BLaER1 treated with 17β-estradiol and CSF1 and Interleukin-3, amounts not matched to agents 10 nM and 100 nM (cell line): ENCODE data around the gene HPSE2.

Experiments
- H3K27ac ChIP-seq, 11 experiments: shearing (Covaris generic); formaldehyde crosslinking; 2 replicates each; pipeline ENCODE4 v1.8.1; 2022
- H3K27me3 ChIP-seq, 11 experiments: shearing (Covaris generic); formaldehyde crosslinking; 2 replicates each; pipeline ENCODE4 v1.8.1; 2022
- H3K36me3 ChIP-seq, 11 experiments: shearing (Covaris generic); formaldehyde crosslinking; 2 replicates each; pipeline ENCODE4 v1.8.1; 2022
- H3K4me1 ChIP-seq, 10 experiments: shearing (Covaris generic); formaldehyde crosslinking; 2 replicates each; pipeline ENCODE4 v1.8.1; 2022
- H3K4me2 ChIP-seq, 11 experiments: shearing (Covaris generic); formaldehyde crosslinking; 2 replicates each; pipeline ENCODE4 v1.8.1; 2022
- H3K4me3 ChIP-seq, 10 experiments: shearing (Covaris generic); formaldehyde crosslinking; 2 replicates each; pipeline ENCODE4 v1.8.1; 2022
- H3K9ac ChIP-seq, 11 experiments: shearing (Covaris generic); formaldehyde crosslinking; 2 replicates each; pipeline ENCODE4 v1.8.1; 2022
- H3K9me3 ChIP-seq, 11 experiments: shearing (Covaris generic); formaldehyde crosslinking; replicated peaks in 1 of 11; 2 replicates each; pipeline ENCODE4 v1.8.1; 2022
- H4K20me1 ChIP-seq, 11 experiments: shearing (Covaris generic); formaldehyde crosslinking; 2 replicates each; pipeline ENCODE4 v1.8.1; 2022
- Cebpa-rat ChIP-seq, 11 experiments: shearing (Covaris generic); IDR thresholded peaks; 2 replicates each; pipeline ENCODE4 v1.8.1; 2022

The HPSE2 gene

DNA sequence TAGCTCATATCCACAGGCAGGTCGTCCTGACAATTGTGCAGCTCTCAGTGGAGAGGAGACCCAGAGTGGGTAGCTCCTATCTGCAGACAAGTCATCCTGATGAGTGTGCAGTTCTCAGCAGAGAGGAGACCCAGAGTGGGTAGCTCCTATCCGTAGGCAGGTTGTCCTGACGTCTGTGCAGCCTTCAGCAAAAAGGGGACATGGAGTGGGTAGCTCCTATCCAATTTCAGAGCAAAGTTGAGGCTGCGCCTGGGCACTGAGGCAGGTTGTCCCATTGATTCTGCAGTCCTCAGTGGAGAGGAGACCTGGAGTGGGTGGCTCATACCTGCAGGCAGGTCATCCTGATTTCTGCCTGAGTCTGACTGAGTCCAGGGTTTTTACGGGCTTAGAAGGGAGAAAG, 111.8 kb downstream of the HPSE2 start:
- peaks cover 31 to 61% (median 37%) of the 10 kb centered on the region in 11 experiments for H3K9me3 ChIP-seq
- no peak overlapping the region for H3K4me3 ChIP-seq
- no peaks in the 10 kb centered on the region for H3K27me3 ChIP-seq
- no peaks in the 10 kb centered on the region for H3K36me3 ChIP-seq
- H3K27ac ChIP-seq, result no peak overlapping the region
- no peak overlapping the region for H3K4me2 ChIP-seq
- TF ChIP-seq Cebpa-rat (IDR thresholded peaks at IDR 0.05), result no peak
- H3K9ac ChIP-seq, result no peak overlapping the region
- no peaks in the 10 kb centered on the region for H4K20me1 ChIP-seq
- no peaks in the 10 kb centered on the region for H3K4me1 ChIP-seq

DNA sequence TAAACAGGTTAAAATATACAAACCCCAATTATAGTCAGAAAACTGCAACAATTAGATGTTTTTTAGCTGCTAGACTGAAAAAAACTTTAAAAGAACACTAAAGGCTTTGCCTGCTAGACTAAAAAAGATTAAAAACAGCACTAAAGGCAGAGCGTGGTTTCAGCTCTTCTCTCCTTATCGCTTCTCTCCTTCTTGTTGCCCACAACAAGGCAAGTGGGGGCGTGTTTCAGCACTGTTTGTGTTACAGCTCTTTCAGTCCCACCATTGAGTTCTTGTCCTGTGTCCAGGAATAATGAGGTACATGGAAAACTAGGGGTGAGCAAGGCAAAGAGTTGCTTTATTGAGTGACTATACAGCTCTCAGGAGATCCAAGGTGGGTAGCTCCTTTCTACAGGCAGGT, 112.3 kb downstream of the HPSE2 start:
- Histone ChIP-seq H3K9me3 (peaks cover 31 to 55% (median 37%) of the 10 kb centered on the region in 11 experiments), H3K27me3 (no peaks in the 10 kb centered on the region), H3K27ac (no peak overlapping the region), H4K20me1 (no peaks in the 10 kb centered on the region), H3K4me1 (no peaks in the 10 kb centered on the region), H3K36me3 (no peaks in the 10 kb centered on the region), H3K4me3 (no peak overlapping the region), H3K4me2 (no peak overlapping the region), H3K9ac (no peak overlapping the region)
- no peak for TF ChIP-seq Cebpa-rat (IDR thresholded peaks at IDR 0.05)

- Histone ChIP-seq H3K36me3 (no peaks in the 10 kb centered on the region), H4K20me1 (no peaks in the 10 kb centered on the region), H3K4me3 (no peak overlapping the region), H3K4me2 (no peak overlapping the region), H3K27me3 (no peaks in the 10 kb centered on the region), H3K9me3 (peaks cover 12 to 25% (median 13%) of the 10 kb centered on the region in 11 experiments), H3K9ac (no peak overlapping the region), H3K4me1 (peaks cover 0 to 18% (median 0%) of the 10 kb centered on the region in 10 experiments; a peak in 4 of 20 replicates), H3K27ac (no peak overlapping the region)
- 0 out of 22 replicates have a peak, but pooled peaks of 1 of the 11 experiments have one; percentile 20 for TF ChIP-seq Cebpa-rat (IDR thresholded peaks at IDR 0.05)
Measured at GRCh38 chr10:99119258-99119748, 116.3 kb downstream of the HPSE2 start.

- H4K20me1 ChIP-seq, result no peaks in the 10 kb centered on the region
- peaks cover 0 to 13% (median 0%) of the 10 kb centered on the region in 11 experiments; a peak in 2 of 22 replicates for H3K9me3 ChIP-seq
- H3K4me2 ChIP-seq, result peak overlapping the region in 2 of 11 experiments; percentile 33 to 49; a peak in 3 of 22 replicates
- H3K27me3 ChIP-seq, result no peaks in the 10 kb centered on the region
- H3K4me3 ChIP-seq, result no peak overlapping the region
- TF ChIP-seq Cebpa-rat (IDR thresholded peaks at IDR 0.05), result no peak
- H3K9ac ChIP-seq, result no peak overlapping the region
- no peaks in the 10 kb centered on the region for H3K36me3 ChIP-seq
- H3K27ac ChIP-seq, result peak overlapping the region in 3 of 11 experiments; percentile 14 to 59 (median 38); a peak in 4 of 22 replicates
- H3K4me1 ChIP-seq, result peaks cover 0 to 21% (median 0%) of the 10 kb centered on the region in 10 experiments; a peak in 4 of 20 replicates
Measured at GRCh38 chr10:99115703-99116102, 119.9 kb downstream of the HPSE2 start.

DNA sequence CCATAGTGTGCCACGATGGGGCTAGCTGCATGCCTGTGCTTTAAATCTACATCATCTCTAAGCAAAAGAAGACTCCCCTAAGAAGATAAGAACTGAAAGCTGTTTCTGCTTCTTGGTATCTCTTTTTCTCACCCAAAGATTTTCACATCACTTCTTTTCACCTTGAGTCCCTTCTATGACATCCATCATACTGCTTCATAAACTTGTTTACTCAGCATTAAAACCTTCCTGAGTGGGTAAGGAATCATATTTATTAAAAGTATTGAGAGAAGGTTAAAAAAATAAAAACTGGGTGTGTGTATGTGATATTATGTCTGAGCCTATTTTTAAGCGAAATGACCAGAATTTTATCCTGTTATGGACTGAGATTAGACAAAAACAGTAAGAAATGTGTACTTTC, 150.3 kb downstream of the HPSE2 start:
- no peaks in the 10 kb centered on the region for H3K27me3 ChIP-seq
- no peak overlapping the region for H3K27ac ChIP-seq
- H3K9ac ChIP-seq, result no peak overlapping the region
- no peak overlapping the region for H3K4me3 ChIP-seq
- no peaks in the 10 kb centered on the region for H3K36me3 ChIP-seq
- H3K4me2 ChIP-seq, result no peak overlapping the region
- TF ChIP-seq Cebpa-rat (IDR thresholded peaks at IDR 0.05), result no peak
- no peaks in the 10 kb centered on the region for H4K20me1 ChIP-seq
- H3K9me3 ChIP-seq, result 0 out of 22 replicates have a peak, but pooled peaks cover 0 to 6% (median 0%) of the 10 kb centered on the region in 11 experiments
- no peaks in the 10 kb centered on the region; a peak in 2 of 20 replicates for H3K4me1 ChIP-seq

DNA sequence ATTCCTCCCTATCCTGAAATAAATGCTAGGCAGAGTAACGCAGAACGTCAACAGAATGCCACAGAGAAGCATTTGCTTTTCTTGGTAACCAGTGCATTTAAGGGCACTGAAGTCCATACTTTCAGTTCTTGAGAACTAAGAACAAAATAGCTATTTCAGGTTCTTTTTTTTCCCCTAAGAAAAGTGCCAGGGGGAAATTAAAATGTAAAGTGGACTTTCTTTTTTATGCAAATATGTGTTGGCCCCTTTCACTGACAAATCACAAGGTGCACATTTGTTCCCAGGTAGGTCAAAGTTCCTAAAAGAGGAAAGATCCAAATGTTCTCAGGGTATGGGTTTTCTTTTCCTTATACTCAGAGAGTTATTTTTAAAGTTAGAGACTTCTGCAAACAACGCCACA, 151.5 kb downstream of the HPSE2 start:
- no peaks in the 10 kb centered on the region for H4K20me1 ChIP-seq
- no peaks in the 10 kb centered on the region for H3K27me3 ChIP-seq
- H3K4me3 ChIP-seq, result no peak overlapping the region

GRCh38 chr10:99080275-99080945, 155.2 kb downstream of the HPSE2 start:
- no peak overlapping the region for H3K27ac ChIP-seq
- H3K9me3 ChIP-seq, result no peaks in the 10 kb centered on the region
- no peaks in the 10 kb centered on the region for H3K36me3 ChIP-seq
- H3K4me1 ChIP-seq, result no peaks in the 10 kb centered on the region; a peak in 2 of 20 replicates
- H3K4me3 ChIP-seq, result no peak overlapping the region
- H3K27me3 ChIP-seq, result no peaks in the 10 kb centered on the region
- TF ChIP-seq Cebpa-rat (IDR thresholded peaks at IDR 0.05), result no peak
- no peak overlapping the region for H3K9ac ChIP-seq
- H3K4me2 ChIP-seq, result no peak overlapping the region
- H4K20me1 ChIP-seq, result no peaks in the 10 kb centered on the region

More for the DNA sequence above, 151.5 kb downstream of the HPSE2 start:
- no peaks in the 10 kb centered on the region; a peak in 2 of 20 replicates for H3K4me1 ChIP-seq
- H3K36me3 ChIP-seq, result no peaks in the 10 kb centered on the region
- no peak for TF ChIP-seq Cebpa-rat (IDR thresholded peaks at IDR 0.05)
- no peak overlapping the region for H3K9ac ChIP-seq
- peak overlapping the region in 1 of 11 experiments; percentile 11; a peak in 1 of 22 replicates for H3K4me2 ChIP-seq
- no peak overlapping the region for H3K27ac ChIP-seq
- H3K9me3 ChIP-seq, result 0 out of 22 replicates have a peak, but pooled peaks cover 0 to 6% (median 0%) of the 10 kb centered on the region in 11 experiments

- Histone ChIP-seq H3K27me3 (no peaks in the 10 kb centered on the region), H3K4me1 (peaks cover 0 to 6% (median 0%) of the 10 kb centered on the region in 10 experiments; a peak in 5 of 20 replicates), H3K27ac (no peak overlapping the region), H3K4me2 (no peak overlapping the region), H3K36me3 (no peaks in the 10 kb centered on the region), H3K9me3 (peaks cover 0 to 8% (median 5%) of the 10 kb centered on the region in 11 experiments; a peak in 8 of 22 replicates), H3K9ac (no peak overlapping the region), H3K4me3 (no peak overlapping the region), H4K20me1 (no peaks in the 10 kb centered on the region)
- no peak for TF ChIP-seq Cebpa-rat (IDR thresholded peaks at IDR 0.05)
Measured at GRCh38 chr10:99062591-99062990, 173.1 kb downstream of the HPSE2 start.

DNA sequence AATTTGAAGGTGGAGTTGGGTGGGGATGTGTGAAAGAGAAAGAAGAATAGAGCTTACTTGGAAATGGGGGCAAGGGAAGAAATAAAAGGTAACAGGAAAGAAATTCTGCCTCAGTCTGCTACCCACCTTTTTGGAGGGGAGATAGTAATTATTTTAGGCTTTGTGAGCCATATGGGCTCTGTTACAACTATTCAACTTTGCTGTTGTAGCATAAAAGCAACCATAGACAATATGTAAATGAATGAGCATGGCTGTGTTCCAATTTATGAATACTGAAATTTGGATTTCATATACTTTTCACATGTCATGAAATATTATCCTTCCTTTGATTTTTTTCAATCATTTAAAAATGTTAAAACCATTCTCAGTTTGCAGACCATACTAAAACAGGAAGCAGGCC, 176.9 kb downstream of the HPSE2 start:
- H3K36me3 ChIP-seq, result no peaks in the 10 kb centered on the region
- no peak overlapping the region for H3K9ac ChIP-seq
- H3K27ac ChIP-seq, result no peak overlapping the region
- no peak overlapping the region for H3K4me2 ChIP-seq
- TF ChIP-seq Cebpa-rat (IDR thresholded peaks at IDR 0.05), result no peak
- H4K20me1 ChIP-seq, result no peaks in the 10 kb centered on the region
- no peak overlapping the region for H3K4me3 ChIP-seq
- H3K4me1 ChIP-seq, result peaks cover 0 to 9% (median 0%) of the 10 kb centered on the region in 10 experiments; a peak in 5 of 20 replicates
- no peaks in the 10 kb centered on the region for H3K27me3 ChIP-seq
- no peaks in the 10 kb centered on the region; a peak in 1 of 22 replicates for H3K9me3 ChIP-seq
